WI38 (cell line): ENCODE results near the gene TEAD4.
A peak's percentile ranks its signal among the peaks of the same experiment; 100 is the strongest.

Experiments used
- H3K4me3 ChIP-seq: 2 replicates; pipeline ENCODE4 v1.5.1; 2011; ENCODE audit warnings: low read depth, mild to moderate bottlenecking, control low read depth, low read length
- TF ChIP-seq, protein P1 (sequence below): IDR thresholded peaks from 2 replicates; pipeline ENCODE4 v1.5.1; 2012; ENCODE audit warnings: low read depth, mild to moderate bottlenecking, control low read depth, low read length

The TEAD4 gene

DNA sequence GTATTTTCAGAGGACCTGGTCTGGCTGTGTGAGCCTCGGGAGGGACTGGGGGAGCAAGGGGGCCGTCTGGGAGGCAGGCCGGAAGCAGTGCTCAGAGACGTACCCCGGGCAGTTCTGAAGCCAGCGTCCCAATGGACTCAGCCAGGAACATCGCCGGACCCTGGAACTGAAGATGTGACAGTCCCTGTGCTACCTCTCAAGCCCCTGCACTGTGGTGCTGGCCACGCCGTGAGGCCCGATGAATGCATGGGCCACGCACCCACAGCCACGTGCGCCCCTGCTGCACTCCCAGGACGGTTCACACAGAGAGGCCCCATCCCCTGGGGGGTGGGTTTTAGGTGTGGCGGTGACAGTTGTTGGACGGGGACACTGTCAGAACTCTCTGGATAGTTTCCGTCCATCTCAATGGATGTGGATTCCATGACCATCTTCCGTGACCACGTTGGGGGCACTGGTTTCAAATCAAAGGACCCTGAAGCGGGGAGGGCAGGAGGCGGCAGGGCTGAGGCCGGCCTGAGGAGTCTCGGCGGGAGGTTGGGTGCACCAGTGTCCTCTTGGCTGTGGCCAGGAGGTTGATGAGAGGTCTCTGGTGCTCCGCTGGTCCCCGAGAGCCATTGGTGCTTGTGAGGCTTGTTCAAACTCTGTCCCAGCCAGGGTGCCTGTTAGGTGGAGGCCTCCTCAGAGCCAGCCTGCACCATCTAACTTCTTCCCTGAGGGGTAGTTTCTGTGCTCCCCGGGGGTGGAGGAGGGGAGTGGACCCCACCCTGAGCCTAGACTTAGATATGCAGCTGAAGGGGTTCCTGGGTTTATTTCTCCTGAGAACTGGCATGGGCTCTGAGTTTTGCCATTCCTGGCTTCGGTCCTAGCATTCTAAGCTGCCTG is 81.7 kb downstream of the TEAD4 start:
- no peak overlapping the region for H3K4me3 ChIP-seq
- TF ChIP-seq, protein P1, sequence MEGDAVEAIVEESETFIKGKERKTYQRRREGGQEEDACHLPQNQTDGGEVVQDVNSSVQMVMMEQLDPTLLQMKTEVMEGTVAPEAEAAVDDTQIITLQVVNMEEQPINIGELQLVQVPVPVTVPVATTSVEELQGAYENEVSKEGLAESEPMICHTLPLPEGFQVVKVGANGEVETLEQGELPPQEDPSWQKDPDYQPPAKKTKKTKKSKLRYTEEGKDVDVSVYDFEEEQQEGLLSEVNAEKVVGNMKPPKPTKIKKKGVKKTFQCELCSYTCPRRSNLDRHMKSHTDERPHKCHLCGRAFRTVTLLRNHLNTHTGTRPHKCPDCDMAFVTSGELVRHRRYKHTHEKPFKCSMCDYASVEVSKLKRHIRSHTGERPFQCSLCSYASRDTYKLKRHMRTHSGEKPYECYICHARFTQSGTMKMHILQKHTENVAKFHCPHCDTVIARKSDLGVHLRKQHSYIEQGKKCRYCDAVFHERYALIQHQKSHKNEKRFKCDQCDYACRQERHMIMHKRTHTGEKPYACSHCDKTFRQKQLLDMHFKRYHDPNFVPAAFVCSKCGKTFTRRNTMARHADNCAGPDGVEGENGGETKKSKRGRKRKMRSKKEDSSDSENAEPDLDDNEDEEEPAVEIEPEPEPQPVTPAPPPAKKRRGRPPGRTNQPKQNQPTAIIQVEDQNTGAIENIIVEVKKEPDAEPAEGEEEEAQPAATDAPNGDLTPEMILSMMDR: no peak

GRCh38 chr12:3041558-3042164 is 82.5 kb downstream of the TEAD4 start:
- TF ChIP-seq, protein P1: peak; percentile 64
- no peak overlapping the region for H3K4me3 ChIP-seq

GRCh38 chr12:3042394-3042793 is 83.2 kb downstream of the TEAD4 start:
- H3K4me3 ChIP-seq: no peak overlapping the region
- TF ChIP-seq, protein P1: no peak

DNA sequence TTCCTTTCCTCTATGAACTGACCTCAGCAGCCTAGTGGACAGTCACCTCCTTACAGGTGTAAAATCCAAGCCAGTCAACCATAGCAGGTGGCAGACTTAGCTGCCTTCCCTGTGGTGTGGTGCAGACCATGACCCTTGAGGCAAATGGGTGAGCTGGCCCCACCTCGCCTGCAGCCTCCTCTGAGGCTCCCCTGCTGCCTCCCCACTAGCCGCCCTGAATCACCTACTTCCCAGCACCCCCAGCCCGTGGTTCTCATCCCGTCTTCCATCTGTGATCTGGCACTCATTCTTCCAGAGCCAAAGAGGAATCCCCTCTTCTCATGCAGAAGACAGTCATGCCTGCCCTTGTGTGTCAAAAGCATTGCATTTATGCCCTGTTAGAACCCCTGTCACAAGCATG is 83.6 kb downstream of the TEAD4 start:
- TF ChIP-seq, protein P1: no peak
- H3K4me3 ChIP-seq: no peak overlapping the region

DNA sequence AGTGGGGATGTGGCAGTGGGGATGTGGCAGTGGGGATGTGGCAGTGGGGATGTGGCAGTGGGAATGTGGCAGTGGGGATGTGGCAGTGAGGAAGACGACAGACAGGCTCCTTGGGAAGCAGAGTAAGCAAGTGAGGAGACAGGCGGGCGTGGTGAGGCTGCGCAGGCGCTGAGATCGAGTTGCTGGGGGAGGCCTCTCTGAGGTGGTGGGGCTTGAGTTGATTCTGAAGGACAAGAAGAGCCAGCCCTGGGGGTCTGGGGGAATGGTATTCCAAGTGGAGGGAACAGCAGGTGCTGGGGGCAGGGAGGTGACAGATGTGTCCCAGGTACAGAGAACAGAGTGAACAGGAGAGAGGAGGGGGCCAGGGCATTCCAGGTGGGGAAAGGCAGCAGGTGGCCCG is 84.2 kb downstream of the TEAD4 start:
- no peak overlapping the region for H3K4me3 ChIP-seq
- TF ChIP-seq, protein P1: no peak

GRCh38 chr12:3044141-3044630 is 85.0 kb downstream of the TEAD4 start:
- no peak overlapping the region for H3K4me3 ChIP-seq
- TF ChIP-seq, protein P1: no peak

DNA sequence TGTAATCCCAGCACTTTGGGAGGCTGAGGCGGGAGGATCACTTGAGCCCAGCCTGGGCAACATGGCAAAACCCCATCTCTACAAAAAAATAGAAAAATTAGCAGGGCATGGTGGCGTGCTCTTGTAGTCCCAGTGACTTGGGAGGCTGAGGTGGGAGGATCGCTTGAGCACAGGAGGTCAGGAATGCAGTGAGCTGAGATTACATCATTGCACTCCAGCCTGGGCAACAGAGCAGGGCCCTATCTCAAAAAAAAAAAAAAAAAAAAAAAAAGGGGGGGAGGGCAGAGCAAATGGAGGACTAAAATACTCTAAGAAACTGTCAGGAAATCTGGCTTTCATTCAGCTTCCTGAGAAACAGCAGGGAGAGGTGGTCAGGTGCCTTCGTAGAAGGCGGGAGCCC is 86.3 kb downstream of the TEAD4 start:
- TF ChIP-seq, protein P1: no peak
- no peak overlapping the region for H3K4me3 ChIP-seq
